Body of pancreas (tissue), 4 donors: Measurements from ENCODE around the gene PPP2R5C.

Experiments used
- CTCF ChIP-seq, 7 experiments: fragments of 450-650 bp in 4 of 7; fragments of 200-600 bp in 3 of 7; sonication (generic) in 3 of 7; IDR thresholded peaks; one replicate each; pipeline ENCODE4 v1.5.1; 2016 to 2019; ENCODE audit warnings: antibody characterized with exemption in 7 of 7
- POLR2A ChIP-seq, 3 donors: fragments of 450-650 bp; IDR thresholded peaks; one replicate each; pipeline ENCODE4 v1.6.1; 2016; ENCODE audit warnings: antibody characterized with exemption in 3 of 3, mild to moderate bottlenecking in 2 of 3

DNA sequence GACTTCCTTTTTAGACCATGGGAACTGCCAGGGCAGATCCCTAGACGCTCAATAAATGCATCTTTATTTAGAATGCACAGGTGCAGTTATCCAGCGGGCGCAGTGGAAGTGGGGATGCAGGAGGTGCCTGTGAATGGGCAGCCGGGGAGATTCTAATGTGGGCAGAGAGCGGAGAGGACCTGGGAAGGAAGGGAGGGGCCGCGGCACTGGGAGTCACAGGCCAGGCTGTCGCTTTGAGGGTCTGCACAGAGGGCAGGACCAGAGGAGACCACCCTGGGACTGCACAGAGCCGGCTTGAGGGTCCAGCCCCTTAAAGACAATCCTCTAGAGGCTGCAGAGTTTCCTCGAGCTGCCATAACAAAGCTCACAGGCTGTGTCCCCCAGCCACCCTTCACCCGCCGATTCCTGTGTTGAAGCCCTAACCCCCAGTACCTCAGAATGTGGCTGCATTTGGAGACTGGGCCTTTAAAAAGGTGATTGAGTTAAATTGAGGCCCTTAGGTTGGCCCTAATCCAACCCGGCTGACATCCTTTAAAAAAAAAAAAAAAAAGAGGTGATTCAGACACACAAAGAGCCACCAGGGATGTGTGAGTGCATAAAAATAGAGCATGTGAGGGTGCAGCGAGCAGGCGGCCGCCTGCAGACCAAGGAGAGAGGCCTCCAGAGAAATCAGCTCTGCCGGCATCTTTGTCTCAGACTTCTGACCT lies 44.4 kb upstream of the PPP2R5C start:
- TF ChIP-seq CTCF (IDR thresholded peaks at IDR 0.05): no peak
- TF ChIP-seq POLR2A (IDR thresholded peaks at IDR 0.05): no peak
